HepG2 (cell line): ENCODE results near the gene SESN1. TPM values are rescaled to one million over a fixed set of nuclear protein-coding genes. Genes with fewer than 3 reads are reported as not detected.

Source experiments
- GZF1 ChIP-seq: sonication (generic); formaldehyde crosslinking; IDR thresholded peaks from 2 replicates; pipeline ENCODE4 v1.5.1; 2020; ENCODE audit warnings: mild to moderate bottlenecking, missing genetic modification reagents
- NFRKB ChIP-seq: fragments of 450-650 bp; IDR thresholded peaks from 2 replicates; pipeline ENCODE4 v1.6.1; 2017
- SALL1 ChIP-seq: sonication (generic); formaldehyde crosslinking; IDR thresholded peaks from 2 replicates; pipeline ENCODE4 v1.8.0; 2022; ENCODE audit warnings: mild to moderate bottlenecking, missing genetic modification reagents
- ZNF567 ChIP-seq: sonication (generic); formaldehyde crosslinking; IDR thresholded peaks from 2 replicates; pipeline ENCODE4 v1.8.1; 2023; ENCODE audit warnings: mild to moderate bottlenecking, missing genetic modification reagents, borderline replicate concordance
- ZNF574 ChIP-seq: sonication (generic); formaldehyde crosslinking; IDR thresholded peaks from 2 replicates; pipeline ENCODE4 v1.4.0; 2020; ENCODE audit warnings: missing genetic modification reagents
- polyA plus RNA-seq, 8 experiments: library from polyadenylated mRNA; depleted of rRNA in 3 of 8; stranded (reverse) in 7 of 8; unstranded in 1 of 8; fragments of >200 nt; fragmentation: Illumina TruSeq in 4 of 8; extraction: Trizol in 4 of 8; gene quantifications; 2 replicates each; pipeline versions ENCODE4 v1.2.1 to v1.2.3, GENCODE V29; 2011 to 2016; ENCODE audit warnings: low read depth in 4 of 8, missing spikeins in 1 of 8, mixed read lengths in 1 of 8; ENCODE audit not compliant: insufficient read depth in 1 of 8
- total RNA-seq, 5 experiments: library from RNA; depleted of rRNA; stranded (reverse); fragments of >200 nt; fragmentation: Illumina TruSeq; extraction: Trizol; gene quantifications; 2 replicates each; pipeline ENCODE4 v1.2.3, GENCODE V29; 2016; ENCODE audit warnings: low read depth in 1 of 5
- TF ChIP-seq, protein P1 (sequence below): sonication (generic); formaldehyde crosslinking; conservative IDR thresholded peaks from 2 replicates; pipeline ENCODE4 v1.8.0; 2022; ENCODE audit warnings: low read depth, missing genetic modification reagents
- TF ChIP-seq, protein P2 (sequence below): sonication (generic); formaldehyde crosslinking; IDR thresholded peaks from 2 replicates; pipeline ENCODE4 v1.4.0; 2020; ENCODE audit warnings: missing genetic modification reagents

SESN1 gene
- total and polyA plus RNA-seq, 2 of the 13 experiments (the other 11 are each of a cell fraction or from before 2014, with no cell fraction given) = 24.9 to 44.7 TPM

- TF ChIP-seq, protein P1, sequence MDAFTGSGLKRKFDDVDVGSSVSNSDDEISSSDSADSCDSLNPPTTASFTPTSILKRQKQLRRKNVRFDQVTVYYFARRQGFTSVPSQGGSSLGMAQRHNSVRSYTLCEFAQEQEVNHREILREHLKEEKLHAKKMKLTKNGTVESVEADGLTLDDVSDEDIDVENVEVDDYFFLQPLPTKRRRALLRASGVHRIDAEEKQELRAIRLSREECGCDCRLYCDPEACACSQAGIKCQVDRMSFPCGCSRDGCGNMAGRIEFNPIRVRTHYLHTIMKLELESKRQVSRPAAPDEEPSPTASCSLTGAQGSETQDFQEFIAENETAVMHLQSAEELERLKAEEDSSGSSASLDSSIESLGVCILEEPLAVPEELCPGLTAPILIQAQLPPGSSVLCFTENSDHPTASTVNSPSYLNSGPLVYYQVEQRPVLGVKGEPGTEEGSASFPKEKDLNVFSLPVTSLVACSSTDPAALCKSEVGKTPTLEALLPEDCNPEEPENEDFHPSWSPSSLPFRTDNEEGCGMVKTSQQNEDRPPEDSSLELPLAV (CRISPR knock-in tag) = no peak
- TF ChIP-seq, protein P2, sequence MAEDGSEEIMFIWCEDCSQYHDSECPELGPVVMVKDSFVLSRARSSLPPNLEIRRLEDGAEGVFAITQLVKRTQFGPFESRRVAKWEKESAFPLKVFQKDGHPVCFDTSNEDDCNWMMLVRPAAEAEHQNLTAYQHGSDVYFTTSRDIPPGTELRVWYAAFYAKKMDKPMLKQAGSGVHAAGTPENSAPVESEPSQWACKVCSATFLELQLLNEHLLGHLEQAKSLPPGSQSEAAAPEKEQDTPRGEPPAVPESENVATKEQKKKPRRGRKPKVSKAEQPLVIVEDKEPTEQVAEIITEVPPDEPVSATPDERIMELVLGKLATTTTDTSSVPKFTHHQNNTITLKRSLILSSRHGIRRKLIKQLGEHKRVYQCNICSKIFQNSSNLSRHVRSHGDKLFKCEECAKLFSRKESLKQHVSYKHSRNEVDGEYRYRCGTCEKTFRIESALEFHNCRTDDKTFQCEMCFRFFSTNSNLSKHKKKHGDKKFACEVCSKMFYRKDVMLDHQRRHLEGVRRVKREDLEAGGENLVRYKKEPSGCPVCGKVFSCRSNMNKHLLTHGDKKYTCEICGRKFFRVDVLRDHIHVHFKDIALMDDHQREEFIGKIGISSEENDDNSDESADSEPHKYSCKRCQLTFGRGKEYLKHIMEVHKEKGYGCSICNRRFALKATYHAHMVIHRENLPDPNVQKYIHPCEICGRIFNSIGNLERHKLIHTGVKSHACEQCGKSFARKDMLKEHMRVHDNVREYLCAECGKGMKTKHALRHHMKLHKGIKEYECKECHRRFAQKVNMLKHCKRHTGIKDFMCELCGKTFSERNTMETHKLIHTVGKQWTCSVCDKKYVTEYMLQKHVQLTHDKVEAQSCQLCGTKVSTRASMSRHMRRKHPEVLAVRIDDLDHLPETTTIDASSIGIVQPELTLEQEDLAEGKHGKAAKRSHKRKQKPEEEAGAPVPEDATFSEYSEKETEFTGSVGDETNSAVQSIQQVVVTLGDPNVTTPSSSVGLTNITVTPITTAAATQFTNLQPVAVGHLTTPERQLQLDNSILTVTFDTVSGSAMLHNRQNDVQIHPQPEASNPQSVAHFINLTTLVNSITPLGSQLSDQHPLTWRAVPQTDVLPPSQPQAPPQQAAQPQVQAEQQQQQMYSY = no peak
- TF ChIP-seq ZNF574 (CRISPR knock-in tag) (no peak), ZNF567 (CRISPR knock-in tag) (no peak), SALL1 (no peak), GZF1 (CRISPR knock-in tag) (no peak), NFRKB (no peak)
Observed at GRCh38 chr6:109033655-109034054, 61.0 kb downstream of the SESN1 start (continued).
